Prostate gland (tissue), 2 donors: ENCODE data around the gene CDK10.

ENCODE experiments used
- POLR2A ChIP-seq: fragments of 450-650 bp; IDR thresholded peaks from one replicate; pipeline ENCODE4 v1.6.1; 2016; ENCODE audit warnings: antibody characterized with exemption, mild to moderate bottlenecking
- TF ChIP-seq, protein P1 (sequence below), 4 experiments: fragments of 200-600 bp in 2 of 4; fragments of 450-650 bp in 2 of 4; sonication (generic) in 2 of 4; IDR thresholded peaks; 1 replicate in 3 of 4; 2 replicates in 1 of 4; pipeline ENCODE4 v1.5.1; 2016 to 2019; ENCODE audit warnings: antibody characterized with exemption in 4 of 4, mild to moderate bottlenecking in 2 of 4, moderate library complexity in 2 of 4

DNA sequence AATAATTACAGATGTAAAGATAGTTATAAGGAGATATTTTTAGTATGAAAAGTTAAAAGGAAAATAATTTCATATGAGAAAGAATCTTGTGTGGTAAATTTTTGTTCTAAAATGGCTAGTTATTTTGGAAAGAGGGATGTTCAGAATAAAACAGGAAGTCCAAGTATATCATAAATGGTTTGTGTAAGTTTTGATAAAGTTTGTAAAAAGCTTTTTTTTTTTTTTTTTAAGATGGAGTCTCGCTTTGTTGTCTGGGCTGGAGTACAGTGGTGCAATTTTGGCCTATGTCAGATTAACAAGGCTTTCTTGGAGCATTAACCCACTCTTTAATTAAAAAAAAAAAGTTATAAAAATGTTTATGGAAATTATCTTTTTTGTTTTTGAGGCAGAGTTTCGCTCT is 8.2 kb upstream of the CDK10 start:
- TF ChIP-seq, protein P1, sequence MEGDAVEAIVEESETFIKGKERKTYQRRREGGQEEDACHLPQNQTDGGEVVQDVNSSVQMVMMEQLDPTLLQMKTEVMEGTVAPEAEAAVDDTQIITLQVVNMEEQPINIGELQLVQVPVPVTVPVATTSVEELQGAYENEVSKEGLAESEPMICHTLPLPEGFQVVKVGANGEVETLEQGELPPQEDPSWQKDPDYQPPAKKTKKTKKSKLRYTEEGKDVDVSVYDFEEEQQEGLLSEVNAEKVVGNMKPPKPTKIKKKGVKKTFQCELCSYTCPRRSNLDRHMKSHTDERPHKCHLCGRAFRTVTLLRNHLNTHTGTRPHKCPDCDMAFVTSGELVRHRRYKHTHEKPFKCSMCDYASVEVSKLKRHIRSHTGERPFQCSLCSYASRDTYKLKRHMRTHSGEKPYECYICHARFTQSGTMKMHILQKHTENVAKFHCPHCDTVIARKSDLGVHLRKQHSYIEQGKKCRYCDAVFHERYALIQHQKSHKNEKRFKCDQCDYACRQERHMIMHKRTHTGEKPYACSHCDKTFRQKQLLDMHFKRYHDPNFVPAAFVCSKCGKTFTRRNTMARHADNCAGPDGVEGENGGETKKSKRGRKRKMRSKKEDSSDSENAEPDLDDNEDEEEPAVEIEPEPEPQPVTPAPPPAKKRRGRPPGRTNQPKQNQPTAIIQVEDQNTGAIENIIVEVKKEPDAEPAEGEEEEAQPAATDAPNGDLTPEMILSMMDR (IDR thresholded peaks at IDR 0.05), result no peak
- no peak for TF ChIP-seq POLR2A
